NB4 (cell line): ENCODE results near the gene ZNF207.

Experiments
- DNase-seq: peaks from one replicate; pipeline ENCODE4 v3.0.0; 2010; ENCODE audit warnings: low read depth
- H3K4me3 ChIP-seq: one replicate; pipeline ENCODE4 v1.5.1; 2011; ENCODE audit warnings: mild to moderate bottlenecking, low read depth, low read length, moderate library complexity
- MYC ChIP-seq: IDR thresholded peaks from 2 replicates; pipeline ENCODE4 v1.6.1; 2011; ENCODE audit warnings: low read depth, low read length
- POLR2A ChIP-seq: IDR thresholded peaks from 2 replicates; pipeline ENCODE4 v1.6.1; 2011; ENCODE audit warnings: mild to moderate bottlenecking; ENCODE audit not compliant: insufficient read length; ENCODE audit errors: extremely low read depth
- TF ChIP-seq, protein P1 (sequence below): IDR thresholded peaks from 2 replicates; pipeline ENCODE4 v1.6.1; 2011; ENCODE audit warnings: low read depth, low read length
- TF ChIP-seq, protein P2 (sequence below): IDR thresholded peaks from one replicate; pipeline ENCODE4 v1.5.1; 2012; ENCODE audit warnings: low read depth, low read length

ZNF207 gene

DNA sequence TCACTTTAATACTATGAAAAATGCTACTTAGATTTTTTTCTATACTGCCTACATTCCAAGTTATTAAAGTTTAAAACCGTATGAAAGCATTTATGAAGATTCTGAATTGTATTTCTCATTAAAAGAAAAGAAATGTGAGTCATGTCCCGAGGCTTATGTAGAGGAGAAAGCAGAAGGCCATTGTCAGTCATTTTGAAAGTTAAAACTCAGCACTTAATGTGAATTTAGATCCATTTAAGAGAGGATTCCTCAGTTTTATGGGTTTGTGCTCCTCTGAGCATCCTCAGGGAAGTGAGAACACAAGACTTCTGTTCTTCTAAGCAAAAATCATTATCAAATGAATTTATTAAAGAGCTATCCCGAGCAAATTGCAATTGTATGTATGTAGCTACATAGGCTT, 19.8 kb upstream of the ZNF207 start:
- H3K4me3 ChIP-seq = no peak overlapping the region
- no peak for DNase-seq
- TF ChIP-seq POLR2A = no peak
- no peak for TF ChIP-seq MYC
- TF ChIP-seq, protein P1, sequence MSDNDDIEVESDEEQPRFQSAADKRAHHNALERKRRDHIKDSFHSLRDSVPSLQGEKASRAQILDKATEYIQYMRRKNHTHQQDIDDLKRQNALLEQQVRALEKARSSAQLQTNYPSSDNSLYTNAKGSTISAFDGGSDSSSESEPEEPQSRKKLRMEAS = no peak
- TF ChIP-seq, protein P2, sequence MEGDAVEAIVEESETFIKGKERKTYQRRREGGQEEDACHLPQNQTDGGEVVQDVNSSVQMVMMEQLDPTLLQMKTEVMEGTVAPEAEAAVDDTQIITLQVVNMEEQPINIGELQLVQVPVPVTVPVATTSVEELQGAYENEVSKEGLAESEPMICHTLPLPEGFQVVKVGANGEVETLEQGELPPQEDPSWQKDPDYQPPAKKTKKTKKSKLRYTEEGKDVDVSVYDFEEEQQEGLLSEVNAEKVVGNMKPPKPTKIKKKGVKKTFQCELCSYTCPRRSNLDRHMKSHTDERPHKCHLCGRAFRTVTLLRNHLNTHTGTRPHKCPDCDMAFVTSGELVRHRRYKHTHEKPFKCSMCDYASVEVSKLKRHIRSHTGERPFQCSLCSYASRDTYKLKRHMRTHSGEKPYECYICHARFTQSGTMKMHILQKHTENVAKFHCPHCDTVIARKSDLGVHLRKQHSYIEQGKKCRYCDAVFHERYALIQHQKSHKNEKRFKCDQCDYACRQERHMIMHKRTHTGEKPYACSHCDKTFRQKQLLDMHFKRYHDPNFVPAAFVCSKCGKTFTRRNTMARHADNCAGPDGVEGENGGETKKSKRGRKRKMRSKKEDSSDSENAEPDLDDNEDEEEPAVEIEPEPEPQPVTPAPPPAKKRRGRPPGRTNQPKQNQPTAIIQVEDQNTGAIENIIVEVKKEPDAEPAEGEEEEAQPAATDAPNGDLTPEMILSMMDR = no peak

DNA sequence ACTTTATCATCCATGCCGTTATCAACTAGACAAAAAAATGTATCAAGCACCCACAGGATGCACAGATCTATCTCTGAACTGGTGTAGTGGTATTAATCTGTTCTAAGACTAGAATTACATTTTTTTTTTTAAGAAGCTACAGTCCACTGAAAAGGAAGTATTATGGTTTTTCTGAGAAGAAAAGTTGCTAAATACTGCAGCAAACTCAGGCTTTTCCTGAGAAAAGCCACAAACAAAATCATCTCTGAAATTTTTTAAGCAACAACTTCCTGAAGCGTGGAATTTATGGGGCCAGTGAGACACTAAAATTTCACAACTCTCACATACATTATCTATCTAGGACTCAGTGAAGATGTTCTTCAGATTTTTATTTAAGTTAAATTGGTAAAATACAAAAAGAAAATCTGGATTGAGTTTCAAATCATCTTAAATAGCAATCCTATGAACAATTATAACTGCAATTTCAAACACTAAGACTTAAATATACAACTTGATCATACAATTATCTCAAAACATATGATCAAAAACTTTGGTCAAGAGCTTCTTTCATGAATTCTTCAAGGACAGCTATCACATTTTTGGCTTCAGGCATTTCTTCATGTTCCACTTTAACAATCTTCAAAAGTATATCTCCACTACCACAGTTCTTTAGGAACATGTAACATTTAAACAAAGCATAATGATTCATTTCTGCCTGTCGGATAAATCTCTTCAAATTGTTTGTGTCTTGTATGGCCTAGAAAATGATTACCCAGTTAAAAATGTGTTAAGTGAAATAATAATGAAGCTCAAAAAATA, 18.5 kb upstream of the ZNF207 start:
- TF ChIP-seq, protein P1 = no peak
- TF ChIP-seq, protein P2 = no peak
- TF ChIP-seq POLR2A = no peak
- no peak for TF ChIP-seq MYC
- no peak overlapping the region for H3K4me3 ChIP-seq
- DNase-seq = peak; percentile 79

DNA sequence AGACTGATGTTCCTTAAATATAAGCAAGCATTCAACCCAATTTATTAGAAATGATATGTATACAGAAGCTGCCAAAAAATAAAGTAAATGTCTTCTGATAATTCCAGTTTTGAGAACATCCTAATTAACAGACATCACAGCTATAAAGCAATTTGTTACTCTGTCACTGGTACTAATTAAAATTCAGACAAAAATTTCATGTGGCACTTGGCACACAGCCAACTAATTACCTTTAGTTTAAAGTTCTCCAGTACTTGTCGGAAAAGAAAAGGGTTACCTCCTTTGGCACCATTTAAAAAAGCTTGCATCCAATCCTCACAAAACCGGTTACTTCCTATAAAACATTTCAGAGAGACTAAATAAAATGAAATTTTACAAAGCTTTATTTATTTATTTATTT, 16.8 kb upstream of the ZNF207 start:
- no peak for DNase-seq
- TF ChIP-seq, protein P1 = no peak
- TF ChIP-seq MYC (no peak), POLR2A (no peak)
- TF ChIP-seq, protein P2 = no peak

DNA sequence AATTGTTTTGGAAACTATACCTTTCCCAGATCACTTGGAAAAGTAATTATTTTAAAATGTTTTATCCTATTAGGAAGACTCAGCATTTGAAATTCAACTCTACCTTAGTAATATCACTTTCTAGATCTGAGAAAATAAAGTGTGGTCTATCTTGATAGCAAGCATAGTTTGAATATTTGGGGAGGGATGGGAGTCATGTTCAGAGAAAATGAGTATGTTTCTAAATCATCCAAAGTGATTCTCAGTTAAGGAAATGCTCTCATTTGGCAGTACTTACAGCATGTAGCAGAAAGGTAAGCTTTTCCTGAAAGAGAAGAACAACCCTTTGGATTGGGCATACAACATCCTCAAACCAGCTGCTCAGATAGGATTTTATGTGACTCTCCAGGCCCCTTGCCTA, 14.9 kb upstream of the ZNF207 start:
- H3K4me3 ChIP-seq = no peak overlapping the region
- no peak for TF ChIP-seq POLR2A
- TF ChIP-seq, protein P1 = no peak
- no peak for TF ChIP-seq MYC
- TF ChIP-seq, protein P2 = no peak
- no peak for DNase-seq

More for the DNA sequence above, 16.8 kb upstream of the ZNF207 start:
- no peak overlapping the region for H3K4me3 ChIP-seq

DNA sequence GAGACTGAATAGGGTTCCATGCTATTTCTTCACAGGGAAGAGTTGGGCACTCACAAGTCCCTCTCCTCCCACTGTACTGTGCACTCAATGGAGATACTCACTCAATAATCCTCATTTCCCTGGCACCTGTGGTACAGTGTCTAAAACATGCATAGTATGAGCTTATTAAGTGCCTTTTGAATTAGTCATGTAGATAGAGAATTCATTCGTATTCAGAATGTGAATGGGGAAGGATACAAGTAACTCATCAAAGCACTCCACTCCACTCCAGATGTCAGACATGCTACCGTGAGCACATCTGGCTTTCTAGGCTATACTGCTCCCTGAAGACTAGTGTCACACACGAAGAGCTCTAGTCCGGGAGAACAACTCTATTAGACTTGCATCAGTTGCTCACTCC, 14.3 kb upstream of the ZNF207 start:
- no peak for DNase-seq
- TF ChIP-seq, protein P2 = no peak
- TF ChIP-seq POLR2A (no peak), MYC (no peak)
- TF ChIP-seq, protein P1 = no peak

More for the DNA sequence above, 14.3 kb upstream of the ZNF207 start:
- no peak overlapping the region for H3K4me3 ChIP-seq
